ENCODE results near the gene GEMIN5.

GRCh38 chr5:154948313-154948712 lies 10.3 kb upstream of the GEMIN5 start:
- TF ChIP-seq CTCF (IDR thresholded peaks at IDR 0.05): no peak
- TF ChIP-seq POLR2A (IDR thresholded peaks at IDR 0.05): no peak
